Breast epithelium (tissue), 4 donors: ENCODE results near the gene CEP112. TPM values are rescaled to one million over a fixed set of nuclear protein-coding genes. Genes with fewer than 3 reads are reported as not detected.
"Not testable (repeated sequence)": the region's sequence is repeated elsewhere in the genome, so short reads cannot be mapped to it uniquely, and the experiment has no call there.

Experiments
- DNase-seq, 2 donors: peaks; one replicate each; pipeline ENCODE4 v3.0.0-alpha.2; 2019; ENCODE audit warnings: low spot score in 2 of 2
- H3K27ac ChIP-seq, 2 donors: fragments of 200-600 bp; sonication (generic) in 1 of 2; one replicate each; pipeline ENCODE4 v1.5.1; 2016 to 2019; ENCODE audit warnings: mild to moderate bottlenecking in 1 of 2
- H3K27me3 ChIP-seq, 2 donors: fragments of 200-600 bp; sonication (generic) in 1 of 2; one replicate each; pipeline versions ENCODE4 v1.5.1 to v1.6.0; 2017 to 2019; ENCODE audit warnings: control low read depth in 1 of 2, mild to moderate bottlenecking in 1 of 2
- H3K36me3 ChIP-seq: fragments of 200-600 bp; one replicate; pipeline ENCODE4 v1.5.1; 2019
- H3K4me1 ChIP-seq, 2 donors: fragments of 200-600 bp; sonication (generic); one replicate each; pipeline ENCODE4 v1.5.1; 2016 to 2019; ENCODE audit warnings: control low read depth in 1 of 2
- H3K4me3 ChIP-seq, 3 donors: fragments of 200-600 bp; sonication (generic); 1 replicate in 2 of 3; 2 replicates in 1 of 3; pipeline ENCODE4 v1.5.1; 2016 to 2019; ENCODE audit warnings: mild to moderate bottlenecking in 3 of 3, moderate library complexity in 2 of 3
- H3K9me3 ChIP-seq, 2 donors: fragments of 200-600 bp; sonication (generic) in 1 of 2; one replicate each; pipeline ENCODE4 v1.5.1; 2016 to 2019; ENCODE audit warnings: control low read depth in 1 of 2
- CTCF ChIP-seq, 3 donors: fragments of 450-650 bp; IDR thresholded peaks; one replicate each; pipeline ENCODE4 v1.5.1; 2016 to 2017; ENCODE audit warnings: antibody characterized with exemption in 3 of 3, mild to moderate bottlenecking in 3 of 3, moderate library complexity in 3 of 3
- POLR2A ChIP-seq: fragments of 450-650 bp; IDR thresholded peaks from one replicate; pipeline ENCODE4 v1.6.1; 2016; ENCODE audit warnings: antibody characterized with exemption, mild to moderate bottlenecking, moderate library complexity
- POLR2AphosphoS5 ChIP-seq, 3 donors: sonication (generic); formaldehyde crosslinking; IDR thresholded peaks; one replicate each; pipeline ENCODE4 v1.6.1; 2017; ENCODE audit warnings: antibody characterized with exemption in 3 of 3
- intact Hi-C: fragments of 100-400 bp; cut with DNase I; formaldehyde crosslinking; loops from one replicate; pipeline ENCODE4 v1.15.1; 2023; ENCODE audit warnings: low total_unique reads
- total RNA-seq, 3 donors: library from RNA; depleted of rRNA; stranded (reverse); fragments of >200 nt; gene quantifications; one replicate each; pipeline ENCODE4 v1.1.0, GENCODE V29; 2016

CEP112 gene
- total RNA-seq, 3 donors from 2014 or later = 12.9 to 27.2 (median 18.0) TPM

GRCh38 chr17:65683428-65683827 is 508.5 kb downstream of the CEP112 start:
- Histone ChIP-seq H3K27ac (no peak overlapping the region), H3K4me1 (no peaks in the 10 kb centered on the region), H3K27me3 (no peaks in the 10 kb centered on the region), H3K4me3 (no peak overlapping the region), H3K36me3 (no peaks in the 10 kb centered on the region), H3K9me3 (no peaks in the 10 kb centered on the region)
- DNase-seq = no peak
- TF ChIP-seq CTCF (IDR thresholded peaks at IDR 0.05) (no peak), POLR2A (no peak), POLR2AphosphoS5 (IDR thresholded peaks at IDR 0.05) (no peak)
- intact Hi-C loops = no loop called here

DNA sequence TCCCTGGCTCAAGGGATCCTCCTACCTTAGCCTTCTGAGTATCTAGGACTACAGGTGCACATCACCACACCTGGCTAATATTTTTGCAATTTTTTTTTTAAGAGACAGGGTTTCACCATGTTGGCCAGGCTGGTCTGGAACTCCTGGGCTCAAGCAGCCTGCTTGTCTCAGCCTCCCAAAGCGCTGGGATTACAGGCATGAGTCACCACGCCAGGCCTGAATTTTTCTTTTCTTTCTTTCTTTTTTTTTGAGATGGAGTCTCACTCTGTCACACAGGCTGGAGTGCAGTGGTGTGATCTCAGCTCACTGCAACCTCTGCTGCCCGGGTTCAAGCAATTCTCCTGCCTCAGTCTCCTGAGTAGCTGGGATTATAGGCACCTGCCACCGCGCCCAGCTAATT is 510.2 kb downstream of the CEP112 start:
- H3K27ac ChIP-seq, H3K4me1 ChIP-seq, H3K9me3 ChIP-seq, intact Hi-C loops, DNase-seq, H3K36me3 ChIP-seq, H3K4me3 ChIP-seq, H3K27me3 ChIP-seq: not testable (repeated sequence)

- no peaks in the 10 kb centered on the region for H3K36me3 ChIP-seq
- DNase-seq = no peak
- TF ChIP-seq CTCF (IDR thresholded peaks at IDR 0.05) (no peak), POLR2AphosphoS5 (IDR thresholded peaks at IDR 0.05) (no peak), POLR2A (no peak)
- no peak overlapping the region for H3K4me3 ChIP-seq
- no peaks in the 10 kb centered on the region for H3K27me3 ChIP-seq
- H3K4me1 ChIP-seq = no peaks in the 10 kb centered on the region
- H3K9me3 ChIP-seq = no peaks in the 10 kb centered on the region
- intact Hi-C loops = no loop called here
- H3K27ac ChIP-seq = no peak overlapping the region
Measured at GRCh38 chr17:65679165-65679845, 512.6 kb downstream of the CEP112 start.

DNA sequence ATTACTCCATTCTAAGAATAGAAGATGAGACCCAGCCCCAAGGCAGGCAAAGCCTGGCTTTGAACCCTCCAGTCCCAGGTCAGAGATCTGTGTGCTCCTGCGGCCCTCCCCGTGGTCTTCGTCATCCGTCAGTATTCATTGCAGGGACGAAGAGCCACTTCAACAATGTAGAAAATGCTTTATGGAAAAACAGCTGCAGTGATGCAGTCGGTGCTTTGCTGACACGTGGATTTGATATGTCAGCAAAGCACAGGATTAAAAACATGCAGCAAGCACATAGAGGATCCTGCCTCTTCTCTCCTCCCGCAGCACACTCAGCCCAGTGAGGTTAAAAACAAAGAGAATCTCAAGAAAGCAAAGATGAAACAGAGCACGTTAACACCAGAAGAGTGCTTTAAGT is 513.4 kb downstream of the CEP112 start:
- H3K36me3 ChIP-seq = no peaks in the 10 kb centered on the region
- H3K4me3 ChIP-seq = no peak overlapping the region
- no peak for TF ChIP-seq POLR2A
- no peak for TF ChIP-seq CTCF (IDR thresholded peaks at IDR 0.05)
- no peak for TF ChIP-seq POLR2AphosphoS5 (IDR thresholded peaks at IDR 0.05)
- H3K4me1 ChIP-seq = no peaks in the 10 kb centered on the region
- H3K9me3 ChIP-seq = no peaks in the 10 kb centered on the region
- no peak for DNase-seq
- no peaks in the 10 kb centered on the region for H3K27me3 ChIP-seq
- intact Hi-C loops = no loop called here
- no peak overlapping the region for H3K27ac ChIP-seq

DNA sequence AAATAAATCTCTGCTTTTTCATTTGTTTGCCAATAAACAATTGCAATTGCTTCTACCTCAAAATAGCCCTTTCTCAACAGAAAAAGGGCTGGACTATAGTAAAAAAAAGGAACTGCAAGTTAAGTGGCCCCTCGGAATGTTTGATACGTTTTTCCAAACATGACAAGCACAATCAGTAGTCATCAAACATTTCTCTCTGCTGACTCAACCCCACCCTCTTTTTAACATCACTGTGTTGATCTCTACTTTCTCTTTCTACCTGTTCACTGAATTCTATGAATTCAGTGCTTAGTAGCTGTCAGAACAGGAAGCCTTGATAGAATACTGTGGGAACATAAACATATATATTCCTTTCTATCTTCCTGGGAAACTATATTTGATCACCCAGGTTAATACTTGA is 514.0 kb downstream of the CEP112 start:
- Histone ChIP-seq H3K36me3 (no peaks in the 10 kb centered on the region), H3K4me1 (no peaks in the 10 kb centered on the region), H3K9me3 (no peaks in the 10 kb centered on the region), H3K4me3 (no peak overlapping the region), H3K27ac (no peak overlapping the region), H3K27me3 (no peaks in the 10 kb centered on the region)
- TF ChIP-seq POLR2AphosphoS5 (IDR thresholded peaks at IDR 0.05) (no peak), POLR2A (no peak), CTCF (IDR thresholded peaks at IDR 0.05) (no peak)
- intact Hi-C loops = no loop called here
- DNase-seq = no peak
